HCEC 1CT (cell line): ENCODE measurements around the gene ANKRD42.
"Not testable (repeated sequence)": the region's sequence is repeated elsewhere in the genome, so short reads cannot be mapped to it uniquely, and the experiment has no call there.

Experiments
- DNase-seq: peaks from one replicate; pipeline ENCODE4 v3.0.0-alpha.2; 2017

The ANKRD42 gene

DNA sequence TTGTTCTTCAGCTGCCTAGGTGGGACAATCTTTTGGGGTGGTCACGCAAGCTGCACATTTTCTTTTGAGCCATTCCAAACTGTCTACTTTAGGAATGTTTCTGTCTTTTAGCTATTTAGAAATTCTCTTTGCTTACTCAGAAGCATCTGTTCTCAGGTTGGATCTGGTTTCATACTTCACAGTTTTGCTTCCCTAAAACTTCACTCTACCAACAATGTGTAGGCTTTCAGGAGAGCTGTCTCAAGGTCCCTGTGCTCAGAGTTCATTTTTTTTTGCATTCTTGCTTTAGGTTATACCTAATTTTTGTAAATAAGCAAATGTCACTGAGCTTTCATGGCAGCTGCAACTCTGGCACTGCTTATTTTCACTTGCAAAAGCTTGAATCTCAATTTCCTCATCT lies 55.9 kb downstream of the ANKRD42 start:
- DNase-seq: no peak

- peak; percentile 40 for DNase-seq
These were observed 56.6 kb downstream of the ANKRD42 start for GRCh38 chr11:83249972-83250593.

DNA sequence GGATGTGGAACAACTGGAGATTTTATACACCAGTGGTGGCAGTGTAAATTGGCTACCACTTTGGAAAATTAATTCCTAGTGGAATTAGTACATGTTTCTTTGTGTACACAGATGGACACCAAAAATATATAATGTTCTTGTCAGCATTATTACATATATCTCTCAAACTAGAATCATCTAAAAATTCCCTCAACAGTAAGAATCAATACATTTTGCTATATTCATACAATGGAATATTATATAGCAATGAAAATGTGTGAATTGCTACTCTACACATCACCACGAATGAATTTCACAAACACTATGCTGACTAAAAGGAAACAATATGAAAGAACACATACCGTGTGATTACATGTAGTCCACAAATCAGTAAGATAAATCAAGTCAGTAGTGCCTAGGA lies 58.8 kb downstream of the ANKRD42 start:
- no peak for DNase-seq

DNA sequence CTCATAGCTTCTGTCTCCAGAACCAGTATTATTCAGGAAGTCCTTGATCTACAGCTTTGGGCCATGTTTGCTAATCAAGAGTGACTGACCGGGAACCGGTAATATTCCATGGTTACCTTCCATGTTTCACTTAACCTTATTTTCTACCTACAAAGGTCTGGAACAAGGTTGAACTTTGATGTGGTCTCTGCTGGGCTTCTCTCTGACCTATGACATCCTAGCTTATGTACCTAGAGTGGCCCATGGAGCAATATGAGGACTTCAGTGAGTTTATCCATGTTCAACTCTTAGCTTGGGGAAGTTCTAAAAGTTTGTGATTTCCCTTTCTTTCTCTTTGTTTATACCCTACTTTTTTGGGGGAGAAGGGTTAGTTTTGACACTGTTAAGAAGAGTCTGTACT lies 59.4 kb downstream of the ANKRD42 start:
- DNase-seq: no peak

DNA sequence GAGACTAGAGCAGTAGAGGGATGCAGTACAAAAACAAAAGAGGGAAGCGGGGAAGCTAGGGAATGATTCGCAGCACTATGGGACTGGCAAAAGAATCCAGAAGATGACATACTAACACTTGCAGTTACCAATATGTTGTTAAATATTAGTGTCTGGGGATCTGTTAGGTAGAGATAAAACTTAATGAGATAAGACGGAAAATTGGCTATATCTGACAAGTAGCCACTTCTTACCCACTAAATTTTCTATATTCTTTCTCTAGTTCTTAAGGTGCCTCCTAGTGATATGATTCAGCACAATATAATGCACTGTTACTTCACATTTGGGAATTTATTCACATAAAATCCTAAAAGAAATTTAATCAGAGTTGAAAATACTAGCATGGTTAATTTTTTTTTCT lies 61.9 kb downstream of the ANKRD42 start:
- no peak for DNase-seq

GRCh38 chr11:83256602-83257340 lies 63.3 kb downstream of the ANKRD42 start:
- no peak for DNase-seq

DNA sequence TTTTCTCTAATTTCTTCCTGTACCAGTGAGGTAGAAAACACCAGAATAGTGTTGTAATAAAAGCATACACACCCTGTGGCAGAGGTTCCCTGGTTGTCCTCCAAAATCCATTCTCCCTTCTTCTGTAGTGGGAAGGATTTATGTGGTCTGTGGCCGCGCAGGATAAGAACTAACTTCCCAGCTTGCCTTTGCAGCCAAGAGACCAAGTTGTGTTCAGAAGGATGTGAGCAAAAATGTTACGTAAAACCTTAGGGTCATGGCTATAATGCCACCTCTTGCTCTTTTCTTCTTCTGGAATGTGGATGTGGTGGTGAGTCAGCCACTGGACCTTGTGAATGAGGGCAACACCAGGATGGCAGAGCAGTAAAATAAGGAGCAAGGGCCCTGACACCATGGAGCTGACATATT lies 64.3 kb downstream of the ANKRD42 start:
- DNase-seq: peak; percentile 94

DNA sequence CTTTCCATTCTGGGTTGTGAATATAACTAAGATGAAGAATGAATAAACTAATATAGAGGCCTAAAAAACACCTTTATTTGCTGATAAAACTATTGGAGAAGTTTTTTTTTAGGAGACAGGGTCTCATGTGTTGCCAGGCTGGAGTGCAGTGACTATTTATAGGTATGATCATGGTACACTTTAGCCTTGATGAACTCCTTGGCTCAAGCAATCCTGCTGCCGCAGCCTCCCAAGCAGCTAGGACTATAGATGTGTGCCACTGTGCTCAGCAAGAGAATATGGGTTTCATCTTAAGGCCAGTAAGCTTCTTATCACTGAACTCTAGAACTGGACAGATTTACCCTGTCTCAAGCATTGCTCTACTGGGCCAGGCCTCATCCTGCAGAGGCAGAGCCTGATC lies 66.0 kb downstream of the ANKRD42 start:
- DNase-seq: no peak

DNA sequence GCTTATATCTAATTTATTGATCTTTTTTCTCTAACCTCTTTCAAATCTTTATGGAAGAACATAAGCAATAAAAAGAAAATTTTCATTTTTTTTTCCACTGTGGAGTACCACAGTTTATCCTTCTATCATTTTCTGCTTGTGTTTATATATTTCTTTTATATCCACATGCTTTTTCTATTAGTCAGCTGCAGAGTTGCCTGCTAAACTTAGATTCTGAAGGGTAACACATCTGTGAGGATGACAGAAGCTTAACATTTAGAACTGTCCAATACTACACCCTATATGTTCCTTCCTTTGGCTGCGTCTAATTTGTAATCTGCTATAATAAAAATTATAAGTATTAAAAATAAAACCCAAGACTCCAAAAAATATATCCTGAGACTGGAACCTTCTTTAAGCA lies 71.8 kb downstream of the ANKRD42 start:
- peak; percentile 39 for DNase-seq

GRCh38 chr11:83269080-83269479 lies 75.6 kb downstream of the ANKRD42 start:
- DNase-seq: not testable (repeated sequence)

- DNase-seq: not testable (repeated sequence)
These were observed 78.2 kb downstream of the ANKRD42 start for GRCh38 chr11:83271734-83272133.

DNA sequence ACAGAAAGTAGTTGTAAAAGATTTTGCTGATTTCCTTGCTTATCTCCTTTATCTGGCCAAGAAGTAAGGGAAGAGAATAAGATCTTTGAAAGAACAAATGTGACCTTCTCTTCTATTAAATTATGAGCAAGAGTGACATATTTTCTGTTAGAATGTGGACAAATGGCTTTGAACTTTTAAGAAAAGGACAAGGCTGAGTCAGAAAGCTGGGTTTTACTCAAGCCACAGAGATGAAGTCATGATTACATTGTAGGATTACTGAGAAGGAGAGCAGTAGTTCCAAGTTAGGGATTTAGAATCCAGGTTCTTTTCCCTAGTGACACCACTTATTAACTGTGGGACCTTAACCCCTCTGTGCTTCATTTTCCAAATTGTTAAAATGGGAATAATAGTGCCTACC lies 79.1 kb downstream of the ANKRD42 start:
- peak; percentile 82 for DNase-seq

- no peak for DNase-seq
These were observed 82.6 kb downstream of the ANKRD42 start for GRCh38 chr11:83275888-83276641.

GRCh38 chr11:83278351-83278750 lies 84.8 kb downstream of the ANKRD42 start:
- DNase-seq: no peak

GRCh38 chr11:83280256-83280655 lies 86.7 kb downstream of the ANKRD42 start:
- DNase-seq: no peak

- DNase-seq: no peak
These were observed 88.7 kb downstream of the ANKRD42 start for GRCh38 chr11:83282084-83282716.

GRCh38 chr11:83284501-83285150 lies 91.1 kb downstream of the ANKRD42 start:
- no peak for DNase-seq

DNA sequence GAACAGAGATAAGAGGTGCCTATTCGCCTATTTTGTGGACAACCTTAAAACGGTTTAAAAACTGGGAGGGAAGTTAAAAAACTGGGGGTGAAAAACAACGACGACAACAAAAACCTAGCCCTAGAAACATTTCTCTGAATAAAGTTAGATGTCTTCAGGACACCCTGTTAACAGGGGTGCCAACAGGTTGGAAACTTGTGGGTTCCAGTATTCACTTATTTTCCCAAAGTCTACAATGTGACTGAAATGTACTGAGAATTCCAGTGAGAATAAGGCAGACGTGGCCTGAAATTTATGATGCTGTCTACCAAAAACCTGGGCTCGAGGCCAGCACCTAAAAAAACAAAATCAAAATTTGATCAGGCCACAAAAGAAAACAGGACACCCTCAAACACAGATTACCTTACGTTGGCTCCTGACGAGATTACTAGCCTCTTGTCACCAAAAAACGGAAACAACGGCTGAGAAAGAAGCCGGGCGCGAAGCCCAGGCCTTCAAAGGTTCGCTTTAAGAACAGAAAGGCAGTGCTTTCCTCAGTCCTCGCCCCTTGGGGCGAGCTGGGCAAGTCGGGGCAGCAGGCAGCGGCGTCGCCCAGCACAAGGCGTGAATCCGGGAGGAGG lies 91.7 kb downstream of the ANKRD42 start:
- DNase-seq: no peak

GRCh38 chr11:83285771-83286528 lies 92.4 kb downstream of the ANKRD42 start, which contains the start of gene CCDC90B:
Gene CCDC90B (minus strand): TSS chr11:83286367. CDS start chr11:83285972, 395 bp downstream.
- peak; percentile 98 for DNase-seq

- no peak for DNase-seq
These were observed 94.1 kb downstream of the ANKRD42 start for GRCh38 chr11:83287631-83288030.

DNA sequence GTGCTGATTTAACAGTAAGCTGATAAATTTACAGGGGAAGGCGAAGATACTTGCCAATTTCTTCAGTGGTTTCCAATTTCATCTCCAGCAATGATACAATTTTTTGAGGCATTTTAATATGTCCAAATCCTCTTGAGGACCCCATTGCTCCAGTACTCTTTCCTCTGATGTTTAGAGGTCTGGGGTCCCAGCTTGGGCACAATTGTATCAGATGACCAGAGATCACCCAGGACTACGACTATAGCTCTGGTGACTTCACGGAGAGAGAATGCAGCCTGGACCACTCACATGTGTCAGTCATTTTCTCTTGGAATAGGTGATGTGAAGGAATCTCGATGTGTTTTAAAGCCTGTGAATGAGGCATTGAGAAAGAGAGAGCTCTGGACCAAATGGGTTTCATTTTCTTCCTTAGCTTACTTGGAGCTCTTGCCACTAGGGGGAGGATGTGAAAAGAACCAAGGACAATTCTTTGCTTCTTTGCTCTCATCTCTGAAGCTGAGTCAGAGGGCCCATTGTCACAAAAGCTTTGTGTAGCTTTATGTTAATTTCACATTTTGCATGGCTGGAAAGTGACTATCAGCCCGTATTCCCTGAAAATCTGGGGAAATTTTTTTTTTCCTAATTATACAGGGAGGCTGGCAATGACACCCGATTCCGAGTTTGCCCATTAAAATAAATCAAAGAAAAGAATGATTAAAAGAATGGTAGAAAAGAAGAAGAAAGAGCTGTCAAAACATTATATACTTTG lies 99.4 kb downstream of the ANKRD42 start:
- peak; percentile 72 for DNase-seq
